B cell (primary cell): Measurements from ENCODE around the gene ZNF81. TPM values are rescaled to one million over a fixed set of nuclear protein-coding genes. Genes with fewer than 3 reads are reported as not detected.

Experiments
- ATAC-seq: fragments of 200-7000 bp; cut with Tn5 transposase; one replicate; pipeline ENCODE4 v1.10.0; 2021; ENCODE audit warnings: low read depth, mild to moderate bottlenecking, moderate number of reproducible peaks, moderate library complexity
- CTCF ChIA-PET: fragments of 350-600 bp; sonication (Branson Sonifier 250); formaldehyde crosslinking; loops from one replicate; lab custom pipeline; 2021; ENCODE audit warnings: antibody characterized with exemption, inconsistent platforms; lab: Charles Lee
- POLR2A ChIA-PET: fragments of 350-600 bp; sonication (Branson Sonifier 250); formaldehyde crosslinking; loops from one replicate; lab custom pipeline; 2021; ENCODE audit warnings: antibody characterized with exemption; lab: Charles Lee
- DNase-seq: peaks from one replicate; pipeline ENCODE4 v3.0.0; 2013
- H2AFZ ChIP-seq: 2 replicates; pipeline ENCODE4 v1.6.1; 2012; ENCODE audit warnings: mild to moderate bottlenecking, low read depth, low read length; ENCODE audit not compliant: insufficient read depth, poor library complexity, severe bottlenecking
- H3K27ac ChIP-seq, 2 donors: 1 replicate in 1 of 2; 2 replicates in 1 of 2; pipeline ENCODE4 v1.5.1; 2012 to 2013; ENCODE audit warnings: low read length in 2 of 2, mild to moderate bottlenecking in 2 of 2, moderate library complexity in 1 of 2
- H3K27me3 ChIP-seq, 4 experiments: fragments of 200-600 bp in 1 of 4; sonication (generic) in 1 of 4; replicated peaks in 1 of 4; 1 replicate in 2 of 4; 2 replicates in 2 of 4; pipeline versions ENCODE4 v1.6.1 to v1.7.0; 2013 to 2016; ENCODE audit warnings: low read length in 3 of 4, mild to moderate bottlenecking in 2 of 4, mixed read lengths in 1 of 4, moderate library complexity in 1 of 4; ENCODE audit not compliant: insufficient read depth in 4 of 4, control insufficient read depth in 3 of 4; ENCODE audit errors: control extremely low read depth in 1 of 4
- H3K36me3 ChIP-seq, 2 experiments: replicated peaks in 1 of 2; 1 replicate in 1 of 2; 2 replicates in 1 of 2; pipeline versions ENCODE4 v1.6.1 to v1.7.1; 2013; ENCODE audit warnings: low read length in 1 of 2; ENCODE audit not compliant: insufficient read depth in 2 of 2, control insufficient read depth in 1 of 2; ENCODE audit errors: control extremely low read depth in 1 of 2, extremely low read depth in 1 of 2
- H3K4me1 ChIP-seq, 2 donors: fragments of 200-600 bp in 1 of 2; sonication (generic) in 1 of 2; 1 replicate in 1 of 2; 2 replicates in 1 of 2; pipeline versions ENCODE4 v1.5.1 to v1.6.1; 2013 to 2017; ENCODE audit warnings: low read length in 2 of 2; ENCODE audit not compliant: control insufficient read depth in 2 of 2, insufficient read depth in 2 of 2
- H3K4me2 ChIP-seq: replicated peaks from 2 replicates; pipeline ENCODE3; 2012; ENCODE audit warnings: mild to moderate bottlenecking, low read depth, low read length; ENCODE audit not compliant: poor library complexity, severe bottlenecking
- H3K4me3 ChIP-seq, 5 experiments: fragments of 200-600 bp in 1 of 5; sonication (generic) in 1 of 5; 1 replicate in 3 of 5; 2 replicates in 2 of 5; pipeline versions ENCODE4 v1.5.1 to v1.7.0; 2011 to 2016; ENCODE audit warnings: low read length in 4 of 5, mild to moderate bottlenecking in 4 of 5, low read depth in 2 of 5, control low read depth in 1 of 5, moderate library complexity in 1 of 5; ENCODE audit not compliant: insufficient read depth in 1 of 5; ENCODE audit errors: control extremely low read depth in 1 of 5, extremely low read depth in 1 of 5
- H3K79me2 ChIP-seq: fragments of 200-600 bp; sonication (generic); one replicate; pipeline ENCODE4 v1.6.0; 2016; ENCODE audit warnings: low read length; ENCODE audit not compliant: control insufficient read depth, insufficient read depth
- H3K9ac ChIP-seq: fragments of 200-600 bp; sonication (generic); 2 replicates; pipeline ENCODE4 v1.6.1; 2017; ENCODE audit warnings: mild to moderate bottlenecking, low read length, moderate library complexity
- H3K9me3 ChIP-seq, 3 donors: one replicate each; pipeline versions ENCODE4 v1.6.1 to v1.7.1; 2013; ENCODE audit warnings: low read length in 2 of 3; ENCODE audit not compliant: control insufficient read depth in 2 of 3, insufficient read depth in 1 of 3; ENCODE audit errors: control extremely low read depth in 1 of 3
- H4K20me1 ChIP-seq: 2 replicates; pipeline ENCODE4 v1.6.0; 2012; ENCODE audit warnings: mild to moderate bottlenecking, low read length; ENCODE audit not compliant: insufficient read depth, control insufficient read depth, poor library complexity, severe bottlenecking
- H3K27ac Mint-ChIP-seq: one replicate; pipeline ENCODE4 v1.8.0; 2021; ENCODE audit warnings: mixed read lengths
- H3K27me3 Mint-ChIP-seq: one replicate; pipeline ENCODE4 v1.8.0; 2021; ENCODE audit warnings: mixed read lengths
- H3K4me1 Mint-ChIP-seq: one replicate; pipeline ENCODE4 v1.8.0; 2021; ENCODE audit warnings: mixed read lengths
- H3K4me3 Mint-ChIP-seq: one replicate; pipeline ENCODE4 v1.8.0; 2021; ENCODE audit warnings: mixed read lengths
- H3K9me3 Mint-ChIP-seq: one replicate; pipeline ENCODE4 v1.8.0; 2022; ENCODE audit warnings: mixed read lengths; ENCODE audit not compliant: insufficient read depth
- CTCF ChIP-seq: fragments of 200-600 bp; IDR thresholded peaks from one replicate; pipeline ENCODE4 v1.8.0; 2022; ENCODE audit warnings: antibody characterized with exemption, mild to moderate bottlenecking
- EZH2 ChIP-seq: IDR thresholded peaks from 2 replicates; pipeline ENCODE4 v1.6.1; 2012; ENCODE audit warnings: borderline replicate concordance, low read depth, mild to moderate bottlenecking, moderate library complexity, low read length; ENCODE audit not compliant: insufficient read depth, poor library complexity, severe bottlenecking
- WGBS: methylation state at CpG from one replicate; pipeline ENCODE4 v1.1.5; 2013; ENCODE audit warnings: missing lambda C conversion rate; ENCODE audit not compliant: insufficient coverage; 5-methylcytosine and 5-hydroxymethylcytosine counted together
- intact Hi-C: fragments of 100-400 bp; cut with micrococcal nuclease; formaldehyde crosslinking; loops from one replicate; pipeline ENCODE4 v1.10.0; 2022
- polyA plus RNA-seq: library from polyadenylated mRNA; depleted of rRNA; stranded (reverse); fragments of >200 nt; gene quantifications from 2 replicates; pipeline ENCODE4 v1.2.3, GENCODE V29; 2012
- total RNA-seq, 2 donors: library from RNA; stranded (reverse); fragments of 120-200 nt in 1 of 2; gene quantifications; 1 replicate in 1 of 2; 2 replicates in 1 of 2; pipeline versions ENCODE4 v1.2.3 to v1.2.4, GENCODE V29; 2013 to 2022

Gene ZNF81
- total and polyA plus RNA-seq, 2 donors (not counting 1 experiment from before 2014, with no cell fraction given) = 3.5 to 17.7 TPM

GRCh38 chrX:47844117-47844516, 7.4 kb downstream of the ZNF81 start:
- ATAC-seq = no peak
- Histone ChIP-seq H3K9me3 (no peaks in the 10 kb centered on the region), H3K4me2 (no peak overlapping the region), H3K27ac (no peak overlapping the region), H3K79me2 (peaks cover 34% of the 10 kb centered on the region), H3K4me1 (no peaks in the 10 kb centered on the region), H3K4me3 (no peak overlapping the region), H3K27me3 (no peaks in the 10 kb centered on the region), H3K36me3 (peaks cover 5 to 10% of the 10 kb centered on the region in 2 experiments), H4K20me1 (no peaks in the 10 kb centered on the region), H2AFZ (no peak overlapping the region), H3K9ac (no peak overlapping the region)
- WGBS = no CpG with 5 or more reads among the region's 1 CpG
- no peaks in the 10 kb centered on the region for H3K9me3 Mint-ChIP-seq
- no peak for TF ChIP-seq EZH2
- no peak for TF ChIP-seq CTCF
- ChIA-PET CTCF (no interaction called here), POLR2A (no interaction called here)
- H3K4me3 Mint-ChIP-seq = no peak overlapping the region
- no peaks in the 10 kb centered on the region for H3K27me3 Mint-ChIP-seq
- DNase-seq = no peak
- intact Hi-C loops = no loop called here
- H3K27ac Mint-ChIP-seq = no peak overlapping the region
- peaks cover 6% of the 10 kb centered on the region for H3K4me1 Mint-ChIP-seq

GRCh38 chrX:47846040-47846439, 9.3 kb downstream of the ZNF81 start:
- Histone ChIP-seq H4K20me1 (no peaks in the 10 kb centered on the region), H3K79me2 (peaks cover 24% of the 10 kb centered on the region), H2AFZ (no peak overlapping the region), H3K27ac (no peak overlapping the region), H3K4me2 (no peak overlapping the region), H3K36me3 (peaks cover 6 to 14% of the 10 kb centered on the region in 2 experiments), H3K4me3 (no peak overlapping the region), H3K9ac (no peak overlapping the region), H3K9me3 (no peaks in the 10 kb centered on the region), H3K27me3 (no peaks in the 10 kb centered on the region), H3K4me1 (peaks cover 5% of the 10 kb centered on the region in 2 donors)
- ATAC-seq = no peak
- TF ChIP-seq CTCF (no peak), EZH2 (no peak)
- Mint-ChIP-seq H3K4me3 (no peak overlapping the region), H3K27me3 (no peaks in the 10 kb centered on the region), H3K4me1 (peaks cover 11% of the 10 kb centered on the region), H3K27ac (no peak overlapping the region), H3K9me3 (no peaks in the 10 kb centered on the region)
- 100% methylated on average over 1 of the region's 7 CpGs for WGBS
- intact Hi-C loops = no loop called here
- ChIA-PET CTCF (interaction anchor here (0.7 kb wide), 1 partner anchor 14 kb away, joined by 4 read pairs; no protein-coding TSS in a partner anchor), POLR2A (no interaction called here)
- no peak for DNase-seq
